Activated naive CD8-positive, alpha-beta T cell treated with anti-CD3 and anti-CD28 coated beads for 36 hours (primary cell): ENCODE data around the gene TARBP1. TPM values are rescaled to one million over a fixed set of nuclear protein-coding genes. Genes with fewer than 3 reads are reported as not detected.
A peak's percentile ranks its signal among the peaks of the same experiment; 100 is the strongest.

ENCODE experiments used
- DNase-seq: peaks from one replicate; pipeline ENCODE4 v3.0.0; 2021
- H3K27ac Mint-ChIP-seq: one replicate; pipeline ENCODE4 v1.8.0; 2022; ENCODE audit warnings: mild to moderate bottlenecking, moderate library complexity, mixed read lengths
- H3K27me3 Mint-ChIP-seq: one replicate; pipeline ENCODE4 v1.8.0; 2022; ENCODE audit warnings: mild to moderate bottlenecking, mixed read lengths
- H3K36me3 Mint-ChIP-seq: one replicate; pipeline ENCODE4 v1.8.0; 2021; ENCODE audit warnings: mild to moderate bottlenecking, mixed read lengths
- H3K4me1 Mint-ChIP-seq: one replicate; pipeline ENCODE4 v1.8.0; 2021; ENCODE audit warnings: mixed read lengths
- H3K4me3 Mint-ChIP-seq: one replicate; pipeline ENCODE4 v1.8.0; 2022; ENCODE audit warnings: mild to moderate bottlenecking, moderate library complexity, mixed read lengths
- H3K9me3 Mint-ChIP-seq: one replicate; pipeline ENCODE4 v1.8.0; 2022; ENCODE audit warnings: mixed read lengths
- total RNA-seq, 2 experiments: library from RNA; stranded (reverse); gene quantifications; one replicate each; pipeline ENCODE4 v1.2.3, GENCODE V29; 2021

Gene TARBP1
- total RNA-seq, 2 experiments from 2014 or later, result 38.6 to 44.0 TPM

GRCh38 chr1:234495231-234495990 is 16.4 kb upstream of the TARBP1 start:
- H3K27ac Mint-ChIP-seq, result no peak overlapping the region
- H3K9me3 Mint-ChIP-seq, result no peaks in the 10 kb centered on the region
- H3K4me1 Mint-ChIP-seq, result peaks cover 34% of the 10 kb centered on the region
- DNase-seq, result no peak
- H3K4me3 Mint-ChIP-seq, result no peak overlapping the region
- peaks cover 14% of the 10 kb centered on the region for H3K27me3 Mint-ChIP-seq
- no peaks in the 10 kb centered on the region for H3K36me3 Mint-ChIP-seq

DNA sequence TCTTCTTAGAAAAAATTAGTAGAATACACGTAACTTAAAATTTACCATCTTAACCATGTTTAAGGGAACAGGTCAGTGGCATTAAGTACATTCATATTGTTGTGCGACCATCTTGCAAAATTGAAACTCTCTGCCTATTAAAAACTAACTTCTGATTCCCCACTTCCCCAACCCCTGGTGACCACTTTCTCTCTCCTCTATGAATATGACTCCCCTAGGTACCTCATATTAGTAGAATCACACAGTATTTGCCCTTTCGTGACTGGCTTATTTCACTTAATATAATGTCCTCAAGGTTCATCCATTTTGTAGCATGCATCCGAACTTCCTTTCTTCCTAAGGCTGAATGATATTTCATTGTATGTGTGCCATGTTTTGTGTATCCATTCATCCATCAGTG is 15.1 kb upstream of the TARBP1 start:
- no peak overlapping the region for H3K27ac Mint-ChIP-seq
- H3K4me3 Mint-ChIP-seq, result no peak overlapping the region
- no peaks in the 10 kb centered on the region for H3K36me3 Mint-ChIP-seq
- H3K4me1 Mint-ChIP-seq, result peaks cover 25% of the 10 kb centered on the region
- no peak for DNase-seq
- no peaks in the 10 kb centered on the region for H3K9me3 Mint-ChIP-seq
- peaks cover 14% of the 10 kb centered on the region for H3K27me3 Mint-ChIP-seq

- no peaks in the 10 kb centered on the region for H3K9me3 Mint-ChIP-seq
- no peak for DNase-seq
- peaks cover 31% of the 10 kb centered on the region for H3K4me1 Mint-ChIP-seq
- H3K36me3 Mint-ChIP-seq, result no peaks in the 10 kb centered on the region
- H3K27ac Mint-ChIP-seq, result no peak overlapping the region
- no peaks in the 10 kb centered on the region for H3K27me3 Mint-ChIP-seq
- no peak overlapping the region for H3K4me3 Mint-ChIP-seq
Measured at GRCh38 chr1:234490793-234491479, 12.0 kb upstream of the TARBP1 start.

GRCh38 chr1:234489698-234490077 is 10.7 kb upstream of the TARBP1 start:
- no peak overlapping the region for H3K27ac Mint-ChIP-seq
- no peak overlapping the region for H3K4me3 Mint-ChIP-seq
- H3K27me3 Mint-ChIP-seq, result peaks cover 7% of the 10 kb centered on the region
- H3K9me3 Mint-ChIP-seq, result no peaks in the 10 kb centered on the region
- H3K36me3 Mint-ChIP-seq, result no peaks in the 10 kb centered on the region
- DNase-seq, result no peak
- H3K4me1 Mint-ChIP-seq, result peaks cover 25% of the 10 kb centered on the region

GRCh38 chr1:234489007-234489697 is 10.2 kb upstream of the TARBP1 start:
- peaks cover 7% of the 10 kb centered on the region for H3K27me3 Mint-ChIP-seq
- no peak overlapping the region for H3K27ac Mint-ChIP-seq
- H3K36me3 Mint-ChIP-seq, result no peaks in the 10 kb centered on the region
- no peak for DNase-seq
- peaks cover 25% of the 10 kb centered on the region for H3K4me1 Mint-ChIP-seq
- no peaks in the 10 kb centered on the region for H3K9me3 Mint-ChIP-seq
- H3K4me3 Mint-ChIP-seq, result no peak overlapping the region

DNA sequence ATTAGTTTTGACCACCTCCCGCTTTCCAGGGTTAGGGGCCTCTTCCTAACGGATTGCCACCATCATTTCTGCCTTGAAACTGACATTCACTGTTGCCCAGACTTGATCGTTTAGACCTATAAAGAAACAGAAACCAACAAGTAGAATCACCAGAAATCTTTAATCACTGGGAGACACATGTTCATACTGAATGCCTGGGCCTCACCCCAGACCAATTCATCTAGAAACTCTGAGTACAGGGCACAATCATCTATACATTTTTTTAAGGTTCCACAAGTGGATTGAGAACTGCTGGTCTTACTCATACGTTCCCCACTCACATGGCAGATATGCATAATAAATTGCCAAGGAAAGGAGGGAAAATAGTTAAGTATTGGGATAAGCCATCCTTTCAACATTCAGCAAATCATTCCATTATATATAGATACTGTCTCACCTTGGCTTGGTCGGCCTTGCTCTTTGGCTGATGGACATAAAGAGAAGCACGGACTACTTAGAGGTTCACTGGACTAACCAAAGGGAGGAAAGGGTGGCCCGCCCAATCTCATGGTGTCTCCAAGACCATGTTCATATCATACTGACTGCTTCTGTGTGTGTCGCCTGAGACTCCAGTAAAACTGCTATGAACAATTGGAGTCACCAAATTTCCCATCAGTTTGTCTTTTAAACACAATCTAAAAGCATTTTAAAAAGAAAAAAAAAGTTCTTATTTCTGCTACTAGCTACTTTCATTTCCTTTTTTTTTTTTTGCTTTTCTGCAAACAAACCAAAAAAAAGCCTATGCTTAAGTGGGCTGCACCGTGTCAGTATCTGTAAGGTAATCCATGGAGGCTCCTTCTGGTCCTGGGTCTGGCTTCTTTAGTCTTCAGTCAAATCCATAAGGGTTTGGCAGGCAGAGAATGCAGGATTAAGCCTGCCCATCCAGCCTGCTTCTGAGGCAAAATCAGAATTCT is 9.4 kb upstream of the TARBP1 start:
- peaks cover 12% of the 10 kb centered on the region for H3K27me3 Mint-ChIP-seq
- DNase-seq, result peak; percentile 21
- no peaks in the 10 kb centered on the region for H3K36me3 Mint-ChIP-seq
- peaks cover 25% of the 10 kb centered on the region for H3K4me1 Mint-ChIP-seq
- H3K9me3 Mint-ChIP-seq, result no peaks in the 10 kb centered on the region
- no peak overlapping the region for H3K4me3 Mint-ChIP-seq
- H3K27ac Mint-ChIP-seq, result peak overlapping the region; percentile 85

- H3K9me3 Mint-ChIP-seq, result no peaks in the 10 kb centered on the region
- peaks cover 15% of the 10 kb centered on the region for H3K27me3 Mint-ChIP-seq
- no peaks in the 10 kb centered on the region for H3K36me3 Mint-ChIP-seq
- H3K4me1 Mint-ChIP-seq, result peaks cover 25% of the 10 kb centered on the region
- H3K4me3 Mint-ChIP-seq, result no peak overlapping the region
- peak; percentile 22 for DNase-seq
- no peak overlapping the region for H3K27ac Mint-ChIP-seq
Measured at GRCh38 chr1:234486858-234487840, 8.2 kb upstream of the TARBP1 start.

- DNase-seq, result no peak
- Mint-ChIP-seq H3K4me1 (peaks cover 28% of the 10 kb centered on the region), H3K36me3 (no peaks in the 10 kb centered on the region), H3K9me3 (no peaks in the 10 kb centered on the region), H3K27me3 (peaks cover 15% of the 10 kb centered on the region), H3K4me3 (no peak overlapping the region), H3K27ac (no peak overlapping the region)
Measured at GRCh38 chr1:234484991-234485739, 6.2 kb upstream of the TARBP1 start.

- H3K4me1 Mint-ChIP-seq, result peaks cover 26% of the 10 kb centered on the region
- H3K9me3 Mint-ChIP-seq, result no peaks in the 10 kb centered on the region
- no peak overlapping the region for H3K4me3 Mint-ChIP-seq
- peaks cover 15% of the 10 kb centered on the region for H3K27me3 Mint-ChIP-seq
- DNase-seq, result no peak
- H3K27ac Mint-ChIP-seq, result no peak overlapping the region
- no peaks in the 10 kb centered on the region for H3K36me3 Mint-ChIP-seq
Measured at GRCh38 chr1:234484218-234484617, 5.2 kb upstream of the TARBP1 start.

DNA sequence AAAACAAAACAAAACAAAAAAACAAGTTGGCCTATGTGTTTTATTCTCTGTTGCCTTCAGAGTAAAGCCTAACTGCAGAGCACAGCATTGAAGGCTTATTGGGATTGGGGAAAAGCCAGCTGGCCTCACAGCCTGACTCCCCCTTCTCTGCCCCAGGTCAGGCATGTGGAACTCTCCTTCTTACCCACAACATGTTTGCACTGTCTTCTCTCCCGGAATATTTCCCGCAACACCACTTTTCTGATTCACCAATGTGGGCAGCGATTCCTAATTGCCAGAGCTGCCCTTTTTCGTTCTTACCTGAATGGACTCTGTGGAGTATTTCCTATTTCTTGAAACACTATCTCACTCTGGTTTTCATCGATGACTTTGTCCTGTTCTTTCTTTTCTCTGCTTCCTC is 2.8 kb upstream of the TARBP1 start:
- H3K9me3 Mint-ChIP-seq, result no peaks in the 10 kb centered on the region
- peaks cover 15% of the 10 kb centered on the region for H3K4me1 Mint-ChIP-seq
- peaks cover 15% of the 10 kb centered on the region for H3K27me3 Mint-ChIP-seq
- no peak for DNase-seq
- H3K36me3 Mint-ChIP-seq, result no peaks in the 10 kb centered on the region
- H3K27ac Mint-ChIP-seq, result no peak overlapping the region
- H3K4me3 Mint-ChIP-seq, result no peak overlapping the region

GRCh38 chr1:234479866-234480265 is 887 bp upstream of the TARBP1 start:
- Mint-ChIP-seq H3K9me3 (no peaks in the 10 kb centered on the region), H3K27ac (no peak overlapping the region), H3K4me1 (peaks cover 28% of the 10 kb centered on the region), H3K27me3 (peaks cover 9% of the 10 kb centered on the region), H3K36me3 (peaks cover 7% of the 10 kb centered on the region), H3K4me3 (no peak overlapping the region)
- no peak for DNase-seq

GRCh38 chr1:234479310-234479559 is 256 bp upstream of the TARBP1 start:
- Mint-ChIP-seq H3K9me3 (no peaks in the 10 kb centered on the region), H3K27me3 (peaks cover 9% of the 10 kb centered on the region), H3K27ac (peak overlapping the region; percentile 78), H3K4me1 (peaks cover 35% of the 10 kb centered on the region), H3K36me3 (peaks cover 11% of the 10 kb centered on the region), H3K4me3 (peak overlapping the region; percentile 64)
- DNase-seq, result no peak

GRCh38 chr1:234478152-234478480 is 863 bp downstream of the TARBP1 start:
- H3K36me3 Mint-ChIP-seq, result peaks cover 13% of the 10 kb centered on the region
- H3K27ac Mint-ChIP-seq, result peak overlapping the region; percentile 82
- H3K4me3 Mint-ChIP-seq, result peak overlapping the region; percentile 85
- DNase-seq, result peak; percentile 80
- peaks cover 2% of the 10 kb centered on the region for H3K27me3 Mint-ChIP-seq
- H3K9me3 Mint-ChIP-seq, result no peaks in the 10 kb centered on the region
- H3K4me1 Mint-ChIP-seq, result peaks cover 44% of the 10 kb centered on the region
